Colonic mucosa (tissue), 4 donors: ENCODE data around the gene ADAMTS17. TPM values are rescaled to one million over a fixed set of nuclear protein-coding genes. Genes with fewer than 3 reads are reported as not detected.

ENCODE experiments used
- DNase-seq: peaks from one replicate; pipeline ENCODE4 v3.0.0-alpha.2; 2020
- H3K27ac ChIP-seq: fragments of 200-600 bp; one replicate; pipeline ENCODE4 v1.8.0; 2021
- H3K27me3 ChIP-seq: fragments of 200-600 bp; one replicate; pipeline ENCODE4 v1.8.0; 2021
- H3K36me3 ChIP-seq: fragments of 200-600 bp; one replicate; pipeline ENCODE4 v1.8.0; 2021
- H3K4me1 ChIP-seq: fragments of 200-600 bp; one replicate; pipeline ENCODE4 v1.8.0; 2021; ENCODE audit warnings: mild to moderate bottlenecking
- H3K4me3 ChIP-seq: fragments of 200-600 bp; one replicate; pipeline ENCODE4 v1.8.0; 2021
- H3K9ac ChIP-seq, 2 donors: one replicate each; pipeline ENCODE4 v1.7.0; 2013; ENCODE audit warnings: control low read depth in 2 of 2, low read depth in 2 of 2, low read length in 2 of 2
- H3K9me3 ChIP-seq: fragments of 200-600 bp; one replicate; pipeline ENCODE4 v1.8.0; 2021
- CTCF ChIP-seq: fragments of 200-600 bp; IDR thresholded peaks from one replicate; pipeline ENCODE4 v1.8.0; 2022; ENCODE audit warnings: antibody characterized with exemption, mild to moderate bottlenecking
- intact Hi-C: fragments of 100-400 bp; cut with DNase I; formaldehyde crosslinking; loops from one replicate; pipeline ENCODE4 v1.14.1; 2022
- total RNA-seq, 2 donors: library from RNA; stranded (reverse); fragmentation: NEBNext Ultra II Directional in 1 of 2; extraction: Animal tissue kit (Norgen Biotek cat#: 25700) in 1 of 2; gene quantifications; one replicate each; pipeline ENCODE4 v1.2.1, GENCODE V29; 2021
- donor health status: healthy.
- donor health status: DM: no; HTN: no; CAD: no.
- donor health status: DM: no; HTN: no; CAD: no.

Gene ADAMTS17
- total RNA-seq, 2 donors from 2014 or later: 4.2 to 8.3 TPM

- Histone ChIP-seq H3K36me3 (no peaks in the 10 kb centered on the region), H3K9me3 (no peaks in the 10 kb centered on the region), H3K4me3 (no peak overlapping the region), H3K27me3 (no peaks in the 10 kb centered on the region), H3K9ac (no peak overlapping the region), H3K4me1 (no peaks in the 10 kb centered on the region), H3K27ac (no peak overlapping the region)
- no peak for DNase-seq
- intact Hi-C loops: no loop called here
- no peak for TF ChIP-seq CTCF
Observed at GRCh38 chr15:100311833-100312476, 29.8 kb downstream of the ADAMTS17 start.

- DNase-seq: no peak
- Histone ChIP-seq H3K9ac (no peak overlapping the region), H3K27me3 (no peaks in the 10 kb centered on the region), H3K4me3 (no peak overlapping the region), H3K9me3 (no peaks in the 10 kb centered on the region), H3K27ac (no peak overlapping the region), H3K4me1 (no peaks in the 10 kb centered on the region), H3K36me3 (no peaks in the 10 kb centered on the region)
- intact Hi-C loops: no loop called here
- no peak for TF ChIP-seq CTCF
Observed at GRCh38 chr15:100311154-100311625, 30.6 kb downstream of the ADAMTS17 start.

DNA sequence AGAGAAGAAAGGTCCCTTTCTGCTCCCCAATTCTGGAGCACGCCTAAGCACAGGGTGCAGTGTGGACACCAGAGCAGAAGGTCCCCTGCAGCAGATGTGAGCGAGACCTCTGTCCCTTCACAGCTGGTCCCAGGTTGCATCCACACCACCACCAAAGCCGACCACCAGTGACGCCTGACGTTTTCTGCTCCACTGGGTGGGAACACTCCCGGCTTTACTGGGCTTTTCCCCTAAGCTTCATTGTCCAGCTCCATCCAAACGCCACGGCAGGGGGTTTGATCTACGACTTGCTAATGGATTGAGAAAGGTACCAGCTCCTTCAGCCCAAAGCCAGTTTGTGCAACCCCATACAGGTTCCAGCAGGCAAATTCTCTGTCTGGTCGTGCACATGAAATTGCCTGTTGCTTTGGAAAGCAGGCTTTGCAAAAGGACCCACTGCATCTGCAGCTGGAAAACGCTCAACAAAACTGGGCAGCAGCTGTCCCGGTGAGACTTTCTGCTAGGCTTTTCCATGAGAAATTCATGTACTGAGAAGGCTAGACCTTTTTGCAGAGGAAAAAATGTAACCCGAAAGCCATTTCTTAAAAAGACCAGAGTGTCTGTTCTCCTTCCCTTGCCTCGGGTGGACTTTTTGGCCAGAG is 31.1 kb downstream of the ADAMTS17 start:
- intact Hi-C loops: no loop called here
- TF ChIP-seq CTCF: no peak
- Histone ChIP-seq H3K27me3 (no peaks in the 10 kb centered on the region), H3K4me1 (no peaks in the 10 kb centered on the region), H3K4me3 (no peak overlapping the region), H3K36me3 (no peaks in the 10 kb centered on the region), H3K27ac (no peak overlapping the region), H3K9me3 (no peaks in the 10 kb centered on the region), H3K9ac (no peak overlapping the region)
- DNase-seq: no peak

GRCh38 chr15:100310041-100310405 is 31.8 kb downstream of the ADAMTS17 start:
- intact Hi-C loops: no loop called here
- H3K9ac ChIP-seq: no peak overlapping the region
- no peak overlapping the region for H3K4me3 ChIP-seq
- no peak overlapping the region for H3K27ac ChIP-seq
- no peaks in the 10 kb centered on the region for H3K36me3 ChIP-seq
- no peaks in the 10 kb centered on the region for H3K27me3 ChIP-seq
- H3K9me3 ChIP-seq: no peaks in the 10 kb centered on the region
- no peak for TF ChIP-seq CTCF
- no peak for DNase-seq
- H3K4me1 ChIP-seq: no peaks in the 10 kb centered on the region

- TF ChIP-seq CTCF: no peak
- Histone ChIP-seq H3K9me3 (no peaks in the 10 kb centered on the region), H3K36me3 (no peaks in the 10 kb centered on the region), H3K27me3 (no peaks in the 10 kb centered on the region), H3K4me3 (no peak overlapping the region), H3K4me1 (no peaks in the 10 kb centered on the region), H3K9ac (no peak overlapping the region), H3K27ac (no peak overlapping the region)
- intact Hi-C loops: no loop called here
- no peak for DNase-seq
Observed at GRCh38 chr15:100309109-100310040, 32.4 kb downstream of the ADAMTS17 start.
